KMS-11 (cell line): ENCODE data around the gene ACO2.

Experiments used
- H2AFZ ChIP-seq: fragments of 200-600 bp; sonication (generic); 2 replicates; pipeline ENCODE4 v1.6.1; 2016; ENCODE audit warnings: antibody characterized with exemption, mixed run types, low read depth
- H3K27ac ChIP-seq: fragments of 200-600 bp; sonication (generic); 2 replicates; pipeline ENCODE4 v1.6.1; 2016; ENCODE audit warnings: mild to moderate bottlenecking, mixed run types
- H3K27me3 ChIP-seq: fragments of 200-600 bp; sonication (generic); 2 replicates; pipeline ENCODE4 v1.6.1; 2017; ENCODE audit warnings: mild to moderate bottlenecking, low read depth, mixed run types, moderate library complexity; ENCODE audit not compliant: insufficient read depth
- H3K36me3 ChIP-seq: fragments of 200-600 bp; sonication (generic); 2 replicates; pipeline ENCODE4 v1.6.1; 2017; ENCODE audit warnings: mild to moderate bottlenecking, mixed run types; ENCODE audit not compliant: insufficient read depth
- H3K4me1 ChIP-seq: fragments of 200-600 bp; sonication (generic); 2 replicates; pipeline ENCODE4 v1.6.1; 2016; ENCODE audit warnings: mild to moderate bottlenecking, low read depth, mixed run types; ENCODE audit not compliant: poor library complexity, severe bottlenecking
- H3K4me2 ChIP-seq: fragments of 200-600 bp; sonication (generic); 2 replicates; pipeline ENCODE4 v1.7.0; 2016; ENCODE audit warnings: mild to moderate bottlenecking, mixed run types
- H3K4me3 ChIP-seq: fragments of 200-600 bp; sonication (generic); IDR thresholded peaks from 2 replicates; pipeline ENCODE4 v1.6.1; 2017; ENCODE audit warnings: low read depth, low read length, mixed read lengths; ENCODE audit not compliant: insufficient read depth
- H3K79me2 ChIP-seq: fragments of 200-600 bp; sonication (generic); 2 replicates; pipeline ENCODE4 v1.6.1; 2016; ENCODE audit warnings: low read depth, mixed run types; ENCODE audit not compliant: insufficient read depth
- H3K9ac ChIP-seq: fragments of 200-600 bp; sonication (generic); 2 replicates; pipeline ENCODE4 v1.6.1; 2016; ENCODE audit warnings: mild to moderate bottlenecking, mixed run types
- H4K20me1 ChIP-seq: fragments of 200-600 bp; sonication (generic); 2 replicates; pipeline ENCODE4 v1.6.1; 2016; ENCODE audit warnings: mild to moderate bottlenecking, mixed run types; ENCODE audit not compliant: insufficient read depth
- TF ChIP-seq, protein P1 (sequence below): fragments of 200-600 bp; sonication (generic); conservative IDR thresholded peaks from 2 replicates; pipeline ENCODE4 v1.6.1; 2017; ENCODE audit warnings: low read depth, mild to moderate bottlenecking, antibody characterized with exemption, low read length, moderate library complexity, mixed read lengths

The ACO2 gene

DNA sequence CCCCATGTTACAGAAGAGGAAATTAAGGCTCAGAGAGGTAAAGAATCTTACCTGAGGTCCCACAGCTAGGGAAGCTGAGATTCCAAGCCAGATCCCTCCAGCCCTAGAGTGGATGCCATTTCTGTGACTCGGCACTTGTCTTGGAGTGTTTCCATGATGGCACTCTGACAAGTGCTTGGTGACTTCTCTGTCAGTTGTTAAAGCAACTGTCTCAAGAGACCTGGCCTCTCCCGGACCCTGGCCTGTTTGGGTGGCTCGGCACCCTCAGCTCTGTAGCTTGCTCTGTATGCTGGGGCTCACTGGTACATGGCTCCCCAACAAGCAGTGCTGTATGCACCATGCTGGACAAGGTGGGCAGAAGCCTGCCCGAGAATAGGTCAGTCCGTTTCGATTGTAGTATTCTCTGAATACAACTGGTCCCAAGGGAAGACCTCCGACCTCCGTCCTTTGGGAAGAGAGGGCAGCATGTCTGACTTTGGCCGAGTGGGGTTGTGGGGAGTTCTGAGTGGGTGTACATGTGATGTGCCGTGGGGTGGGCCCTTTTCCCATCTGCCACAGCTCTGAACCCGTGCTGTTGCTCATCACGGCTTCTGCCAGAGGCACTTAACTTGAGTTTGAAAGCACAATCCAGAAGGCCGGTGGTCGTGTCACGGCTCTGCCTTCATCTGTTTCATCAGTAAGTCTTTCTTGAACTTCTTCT lies 12.4 kb downstream of the ACO2 start:
- peaks cover 16% of the 10 kb centered on the region; the same call in 1 of the 2 replicates for H4K20me1 ChIP-seq
- H3K9ac ChIP-seq: no peak overlapping the region
- H3K27ac ChIP-seq: no peak overlapping the region
- no peak overlapping the region for H3K4me3 ChIP-seq
- no peaks in the 10 kb centered on the region for H3K36me3 ChIP-seq
- H3K79me2 ChIP-seq: peaks cover 98% of the 10 kb centered on the region
- peaks cover 19% of the 10 kb centered on the region for H3K4me1 ChIP-seq
- no peaks in the 10 kb centered on the region for H3K27me3 ChIP-seq
- H3K4me2 ChIP-seq: no peak overlapping the region
- TF ChIP-seq, protein P1, sequence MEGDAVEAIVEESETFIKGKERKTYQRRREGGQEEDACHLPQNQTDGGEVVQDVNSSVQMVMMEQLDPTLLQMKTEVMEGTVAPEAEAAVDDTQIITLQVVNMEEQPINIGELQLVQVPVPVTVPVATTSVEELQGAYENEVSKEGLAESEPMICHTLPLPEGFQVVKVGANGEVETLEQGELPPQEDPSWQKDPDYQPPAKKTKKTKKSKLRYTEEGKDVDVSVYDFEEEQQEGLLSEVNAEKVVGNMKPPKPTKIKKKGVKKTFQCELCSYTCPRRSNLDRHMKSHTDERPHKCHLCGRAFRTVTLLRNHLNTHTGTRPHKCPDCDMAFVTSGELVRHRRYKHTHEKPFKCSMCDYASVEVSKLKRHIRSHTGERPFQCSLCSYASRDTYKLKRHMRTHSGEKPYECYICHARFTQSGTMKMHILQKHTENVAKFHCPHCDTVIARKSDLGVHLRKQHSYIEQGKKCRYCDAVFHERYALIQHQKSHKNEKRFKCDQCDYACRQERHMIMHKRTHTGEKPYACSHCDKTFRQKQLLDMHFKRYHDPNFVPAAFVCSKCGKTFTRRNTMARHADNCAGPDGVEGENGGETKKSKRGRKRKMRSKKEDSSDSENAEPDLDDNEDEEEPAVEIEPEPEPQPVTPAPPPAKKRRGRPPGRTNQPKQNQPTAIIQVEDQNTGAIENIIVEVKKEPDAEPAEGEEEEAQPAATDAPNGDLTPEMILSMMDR: no peak
- no peak overlapping the region for H2AFZ ChIP-seq

DNA sequence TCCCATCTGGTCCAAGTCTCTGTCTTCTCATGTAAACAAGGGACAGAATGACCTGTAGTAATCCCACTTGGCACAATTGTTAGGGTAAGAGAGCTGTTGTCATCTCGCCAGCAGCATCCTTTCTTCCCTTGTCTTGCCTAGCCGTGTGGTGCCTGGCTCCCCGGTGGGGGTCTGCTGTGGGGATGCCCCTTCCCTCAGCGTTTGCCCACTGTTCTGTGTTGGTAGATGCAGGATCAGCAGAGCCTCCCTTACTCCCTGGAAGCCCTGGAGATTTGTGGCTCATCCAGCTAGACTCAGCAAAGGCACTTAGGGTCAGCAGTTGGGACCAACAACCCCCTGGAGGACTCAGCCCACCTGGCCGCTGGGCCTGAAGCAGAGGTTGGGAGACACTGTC lies 13.0 kb downstream of the ACO2 start:
- Histone ChIP-seq H3K4me1 (peaks cover 19% of the 10 kb centered on the region), H3K36me3 (no peaks in the 10 kb centered on the region), H4K20me1 (peaks cover 16% of the 10 kb centered on the region; the same call in 1 of the 2 replicates), H3K27me3 (no peaks in the 10 kb centered on the region), H3K27ac (no peak overlapping the region), H2AFZ (no peak overlapping the region), H3K79me2 (peaks cover 96% of the 10 kb centered on the region), H3K4me3 (no peak overlapping the region), H3K9ac (no peak overlapping the region), H3K4me2 (no peak overlapping the region)
- TF ChIP-seq, protein P1: no peak

DNA sequence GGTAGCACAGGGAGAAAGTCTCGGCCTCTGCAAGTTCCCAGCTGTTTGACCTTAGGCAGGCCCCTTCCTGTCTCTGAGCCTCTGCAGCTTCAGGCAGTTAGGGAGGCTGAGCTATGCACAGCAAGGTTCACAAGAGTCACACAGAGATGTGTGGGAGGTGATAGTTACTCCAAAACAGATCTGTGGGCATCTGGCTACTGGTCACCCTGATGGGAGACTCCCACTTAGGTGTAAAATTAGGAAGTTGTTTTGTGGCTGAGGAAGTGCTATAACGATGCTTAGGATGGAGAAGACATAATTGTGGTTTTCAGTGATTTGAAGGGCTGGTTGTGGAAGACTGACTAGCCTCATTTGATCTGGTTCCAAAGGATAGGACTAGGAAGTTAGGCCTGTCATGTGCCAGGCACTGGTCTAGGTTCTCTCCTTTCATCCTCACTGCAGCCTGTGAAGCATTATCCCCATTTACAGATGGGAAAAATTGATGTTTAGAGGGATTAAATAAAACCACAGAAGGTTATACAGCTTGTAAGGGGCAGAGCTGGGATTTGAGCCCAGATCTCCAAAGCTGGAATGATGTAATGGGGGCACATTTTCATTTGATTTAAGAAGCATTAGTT lies 13.5 kb downstream of the ACO2 start:
- Histone ChIP-seq H3K4me2 (no peak overlapping the region), H3K27ac (no peak overlapping the region), H3K4me1 (peaks cover 23% of the 10 kb centered on the region), H3K27me3 (no peaks in the 10 kb centered on the region), H3K79me2 (peaks cover 96% of the 10 kb centered on the region), H4K20me1 (peaks cover 16% of the 10 kb centered on the region; the same call in 1 of the 2 replicates), H3K9ac (no peak overlapping the region), H3K4me3 (no peak overlapping the region), H3K36me3 (no peaks in the 10 kb centered on the region), H2AFZ (no peak overlapping the region)
- TF ChIP-seq, protein P1: no peak

DNA sequence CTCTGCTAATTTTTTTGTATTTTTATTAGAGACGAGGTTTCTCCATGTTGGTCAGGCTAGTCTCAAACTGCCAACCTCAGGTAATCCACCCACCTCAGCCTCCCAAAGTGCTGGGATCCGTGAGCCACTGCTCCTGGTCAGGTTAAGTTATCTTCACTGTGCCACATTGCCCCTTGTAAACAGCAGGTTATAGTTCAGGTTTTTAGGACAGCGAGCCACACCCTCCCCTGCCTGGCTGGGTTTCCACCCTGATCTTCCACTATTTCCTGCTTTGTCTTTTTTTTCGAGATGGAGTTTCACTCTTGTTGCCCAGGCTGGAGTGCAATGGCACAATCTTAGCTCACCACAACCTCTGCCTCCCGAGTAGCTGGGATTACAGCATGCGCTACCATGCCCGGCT lies 16.1 kb downstream of the ACO2 start:
- no peak overlapping the region for H3K4me2 ChIP-seq
- TF ChIP-seq, protein P1: no peak
- H3K27ac ChIP-seq: no peak overlapping the region
- peaks cover 19% of the 10 kb centered on the region; the same call in 1 of the 2 replicates for H4K20me1 ChIP-seq
- H3K4me3 ChIP-seq: no peak overlapping the region
- H3K9ac ChIP-seq: no peak overlapping the region
- H2AFZ ChIP-seq: no peak overlapping the region
- no peaks in the 10 kb centered on the region for H3K36me3 ChIP-seq
- no peaks in the 10 kb centered on the region for H3K27me3 ChIP-seq
- H3K4me1 ChIP-seq: peaks cover 23% of the 10 kb centered on the region
- peaks cover 96% of the 10 kb centered on the region for H3K79me2 ChIP-seq
